ENCODE results near the gene RNF121. TPM values are rescaled to one million over a fixed set of nuclear protein-coding genes. Genes with fewer than 3 reads are reported as not detected.

RNF121 gene
- total RNA-seq, 1 experiment from 2014 or later = 56.9 TPM

DNA sequence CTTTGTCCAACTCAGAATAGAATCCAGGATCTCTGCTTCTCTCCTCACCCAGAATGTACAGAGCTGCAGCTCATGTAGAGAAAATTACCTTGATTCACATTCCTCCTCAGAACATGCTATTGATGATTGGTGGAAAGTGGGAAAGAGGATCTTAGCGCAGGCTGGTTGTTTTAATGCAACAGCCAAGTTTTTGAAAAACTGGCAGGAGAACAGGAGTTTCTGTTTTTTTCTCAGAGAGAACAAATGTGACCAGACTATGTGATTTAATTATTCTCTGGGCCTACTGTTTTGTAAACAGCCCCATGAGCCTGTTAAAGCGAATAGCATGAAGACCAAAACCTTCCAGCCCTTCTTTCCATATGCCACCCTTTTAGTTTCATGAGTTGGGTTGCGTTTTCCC, 50.8 kb downstream of the RNF121 start:
- H3K4me1 Mint-ChIP-seq = peaks cover 2% of the 10 kb centered on the region in 2 experiments; a peak in 2 of 4 replicates
- no peaks in the 10 kb centered on the region for H3K4me1 ChIP-seq (ENCODE audit: insufficient read depth, low read length)
- H2BK12ac ChIP-seq (ENCODE audit: insufficient read length, low read depth, low read length) = no peak overlapping the region
- no peak for DNase-seq
- no peaks in the 10 kb centered on the region for H3K79me1 ChIP-seq (ENCODE audit: insufficient read depth, low read depth, low read length, poor library complexity, severe bottlenecking)
- no peak overlapping the region for H3K23ac ChIP-seq (ENCODE audit: insufficient read length, low read depth, low read length)
- no peak overlapping the region for H3K14ac ChIP-seq (ENCODE audit: insufficient read depth, low read length)
- H3K27ac Mint-ChIP-seq = no peak overlapping the region
- H3K9me3 ChIP-seq (ENCODE audit: control insufficient read depth, low read depth, low read length) = no peaks in the 10 kb centered on the region
- H3T11ph ChIP-seq (ENCODE audit: low read length) = no peak overlapping the region
- H2BK5ac ChIP-seq (ENCODE audit: insufficient read length, low read length) = no peak overlapping the region
- no peak overlapping the region for H4K91ac ChIP-seq (ENCODE audit: insufficient read length, low read depth, low read length)
- H3K27ac ChIP-seq (ENCODE audit: insufficient read length, low read depth, low read length) = no peak overlapping the region
- no peaks in the 10 kb centered on the region for H3K27me3 ChIP-seq (ENCODE audit: insufficient read depth, low read length)
- no peak overlapping the region for H2BK15ac ChIP-seq (ENCODE audit: low read depth, low read length)
- H2AK5ac ChIP-seq (ENCODE audit: insufficient read length, low read length) = no peak overlapping the region
- no peak for TF ChIP-seq CTCF (conservative IDR thresholded peaks at IDR 0.05)
- H3K79me2 ChIP-seq (ENCODE audit: insufficient read depth, low read length) = no peaks in the 10 kb centered on the region
- H3K9me3 Mint-ChIP-seq = no peaks in the 10 kb centered on the region
- H3K23me2 ChIP-seq (ENCODE audit: insufficient read length, low read depth, low read length, poor library complexity, severe bottlenecking) = no peaks in the 10 kb centered on the region
- H4K5ac ChIP-seq (ENCODE audit: insufficient read length, low read depth, low read length) = no peak overlapping the region
- no peak overlapping the region for H2BK120ac ChIP-seq (ENCODE audit: low read depth, low read length, poor library complexity, severe bottlenecking)
- H3K4me3 Mint-ChIP-seq = no peak overlapping the region
- no peak overlapping the region for H4K8ac ChIP-seq (replicated peaks; ENCODE audit: insufficient read length, low read depth, low read length)
- no CpG with 5 or more reads among the region's 3 CpGs for WGBS (ENCODE audit: extremely low coverage, insufficient read length, low lambda C conversion rate)
- H3K56ac ChIP-seq (ENCODE audit: insufficient read length, low read depth, low read length) = no peak overlapping the region
- H4K20me1 ChIP-seq (ENCODE audit: control insufficient read depth, insufficient read depth, insufficient read length) = no peaks in the 10 kb centered on the region
- H3K27me3 Mint-ChIP-seq (ENCODE audit: low read depth) = no peaks in the 10 kb centered on the region
- no peak overlapping the region for H3K9ac ChIP-seq (ENCODE audit: extremely low read depth, insufficient read length, low read length)
- H3K36me3 Mint-ChIP-seq (ENCODE audit: insufficient read depth in 1 of 3, low read depth in 3 of 3) = peaks cover 19 to 38% (median 35%) of the 10 kb centered on the region in 3 experiments
- H3K18ac ChIP-seq (ENCODE audit: insufficient read length, low read depth, low read length) = no peak overlapping the region
- no peak overlapping the region for H2AFZ ChIP-seq (ENCODE audit: low read length)
- H2BK20ac ChIP-seq (ENCODE audit: low read depth, low read length, poor library complexity, severe bottlenecking) = no peak overlapping the region
- H3K4me2 ChIP-seq (ENCODE audit: insufficient read depth, insufficient read length, low read length) = no peak overlapping the region
- no peak overlapping the region for H3K4ac ChIP-seq (ENCODE audit: low read depth, low read length)

Measured in H9 (cell line).